Measurements from ENCODE around the gene DGKG.

GRCh38 chr3:186247821-186248814 lies 113.9 kb downstream of the DGKG start:
- TF ChIP-seq, protein P1, sequence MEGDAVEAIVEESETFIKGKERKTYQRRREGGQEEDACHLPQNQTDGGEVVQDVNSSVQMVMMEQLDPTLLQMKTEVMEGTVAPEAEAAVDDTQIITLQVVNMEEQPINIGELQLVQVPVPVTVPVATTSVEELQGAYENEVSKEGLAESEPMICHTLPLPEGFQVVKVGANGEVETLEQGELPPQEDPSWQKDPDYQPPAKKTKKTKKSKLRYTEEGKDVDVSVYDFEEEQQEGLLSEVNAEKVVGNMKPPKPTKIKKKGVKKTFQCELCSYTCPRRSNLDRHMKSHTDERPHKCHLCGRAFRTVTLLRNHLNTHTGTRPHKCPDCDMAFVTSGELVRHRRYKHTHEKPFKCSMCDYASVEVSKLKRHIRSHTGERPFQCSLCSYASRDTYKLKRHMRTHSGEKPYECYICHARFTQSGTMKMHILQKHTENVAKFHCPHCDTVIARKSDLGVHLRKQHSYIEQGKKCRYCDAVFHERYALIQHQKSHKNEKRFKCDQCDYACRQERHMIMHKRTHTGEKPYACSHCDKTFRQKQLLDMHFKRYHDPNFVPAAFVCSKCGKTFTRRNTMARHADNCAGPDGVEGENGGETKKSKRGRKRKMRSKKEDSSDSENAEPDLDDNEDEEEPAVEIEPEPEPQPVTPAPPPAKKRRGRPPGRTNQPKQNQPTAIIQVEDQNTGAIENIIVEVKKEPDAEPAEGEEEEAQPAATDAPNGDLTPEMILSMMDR (IDR thresholded peaks at IDR 0.05), result no peak
- TF ChIP-seq POLR2A (IDR thresholded peaks at IDR 0.05), result no peak

Measured in right lobe of liver (tissue), 4 donors.